Uterus (tissue), 2 donors: ENCODE measurements around the gene RNF187.

Experiments used
- POLR2A ChIP-seq, 2 donors: fragments of 450-650 bp; IDR thresholded peaks; one replicate each; pipeline ENCODE4 v1.6.1; 2016; ENCODE audit warnings: antibody characterized with exemption in 2 of 2, mild to moderate bottlenecking in 1 of 2, moderate library complexity in 1 of 2
- TF ChIP-seq, protein P1 (sequence below), 4 experiments: fragments of 200-600 bp in 2 of 4; fragments of 450-650 bp in 2 of 4; sonication (generic) in 2 of 4; IDR thresholded peaks; one replicate each; pipeline ENCODE4 v1.5.1; 2016 to 2019; ENCODE audit warnings: antibody characterized with exemption in 4 of 4, mild to moderate bottlenecking in 2 of 4, moderate library complexity in 1 of 4

DNA sequence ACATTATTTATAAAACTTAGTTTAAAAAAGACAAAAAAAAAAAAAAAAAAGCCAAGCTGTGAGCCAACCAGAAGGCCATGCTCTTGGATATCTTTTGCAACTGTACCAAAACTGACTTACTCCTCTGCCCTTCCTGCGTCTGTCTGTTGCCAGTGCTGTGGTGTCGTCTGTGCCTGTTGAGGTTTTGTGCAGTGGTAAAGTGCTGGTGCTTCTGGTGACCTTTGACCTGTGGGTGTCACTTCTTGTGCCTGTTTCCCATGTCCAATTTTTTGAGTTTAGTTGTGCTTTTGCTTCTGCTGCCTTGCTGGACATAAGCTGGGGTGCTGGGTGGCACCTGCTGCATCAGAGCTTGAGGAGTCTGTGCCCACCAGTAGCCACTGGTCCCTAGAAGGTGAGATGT lies 41.4 kb downstream of the RNF187 start:
- TF ChIP-seq, protein P1, sequence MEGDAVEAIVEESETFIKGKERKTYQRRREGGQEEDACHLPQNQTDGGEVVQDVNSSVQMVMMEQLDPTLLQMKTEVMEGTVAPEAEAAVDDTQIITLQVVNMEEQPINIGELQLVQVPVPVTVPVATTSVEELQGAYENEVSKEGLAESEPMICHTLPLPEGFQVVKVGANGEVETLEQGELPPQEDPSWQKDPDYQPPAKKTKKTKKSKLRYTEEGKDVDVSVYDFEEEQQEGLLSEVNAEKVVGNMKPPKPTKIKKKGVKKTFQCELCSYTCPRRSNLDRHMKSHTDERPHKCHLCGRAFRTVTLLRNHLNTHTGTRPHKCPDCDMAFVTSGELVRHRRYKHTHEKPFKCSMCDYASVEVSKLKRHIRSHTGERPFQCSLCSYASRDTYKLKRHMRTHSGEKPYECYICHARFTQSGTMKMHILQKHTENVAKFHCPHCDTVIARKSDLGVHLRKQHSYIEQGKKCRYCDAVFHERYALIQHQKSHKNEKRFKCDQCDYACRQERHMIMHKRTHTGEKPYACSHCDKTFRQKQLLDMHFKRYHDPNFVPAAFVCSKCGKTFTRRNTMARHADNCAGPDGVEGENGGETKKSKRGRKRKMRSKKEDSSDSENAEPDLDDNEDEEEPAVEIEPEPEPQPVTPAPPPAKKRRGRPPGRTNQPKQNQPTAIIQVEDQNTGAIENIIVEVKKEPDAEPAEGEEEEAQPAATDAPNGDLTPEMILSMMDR (IDR thresholded peaks at IDR 0.05) = no peak
- no peak for TF ChIP-seq POLR2A (IDR thresholded peaks at IDR 0.05)
